Activated naive CD8-positive, alpha-beta T cell treated with anti-CD3 and anti-CD28 coated beads, Interleukin-2, amount 50 U/mL, for 24 hours (primary cell): ENCODE measurements around the gene TACC3.
A peak's percentile ranks its signal among the peaks of the same experiment; 100 is the strongest.

Source experiments
- ATAC-seq: fragments of 150-1000 bp; cut with Tn5 transposase; one replicate; pipeline ENCODE4 v1.10.0; 2021
- DNase-seq: peaks from one replicate; pipeline ENCODE4 v3.0.0; 2021
- H3K27ac Mint-ChIP-seq: one replicate; pipeline ENCODE4 v1.8.0; 2021; ENCODE audit warnings: mild to moderate bottlenecking, mixed read lengths
- H3K27me3 Mint-ChIP-seq: one replicate; pipeline ENCODE4 v1.8.0; 2021; ENCODE audit warnings: mixed read lengths
- H3K36me3 Mint-ChIP-seq: one replicate; pipeline ENCODE4 v1.8.0; 2021; ENCODE audit warnings: low read depth, mixed read lengths
- H3K4me1 Mint-ChIP-seq: one replicate; pipeline ENCODE4 v1.8.0; 2021; ENCODE audit warnings: mixed read lengths
- H3K4me3 Mint-ChIP-seq: one replicate; pipeline ENCODE4 v1.8.0; 2021; ENCODE audit warnings: mild to moderate bottlenecking, moderate library complexity, mixed read lengths
- H3K9me3 Mint-ChIP-seq: one replicate; pipeline ENCODE4 v1.8.0; 2021; ENCODE audit warnings: mixed read lengths

The TACC3 gene

GRCh38 chr4:1725521-1725920 lies 4.2 kb downstream of the TACC3 start:
- H3K36me3 Mint-ChIP-seq, result peaks cover 59% of the 10 kb centered on the region
- ATAC-seq (no peak), DNase-seq (peak; percentile 1)
- peak overlapping the region; percentile 32 for H3K4me3 Mint-ChIP-seq
- H3K4me1 Mint-ChIP-seq, result peaks cover 59% of the 10 kb centered on the region
- peak overlapping the region; percentile 37 for H3K27ac Mint-ChIP-seq
- H3K9me3 Mint-ChIP-seq, result no peaks in the 10 kb centered on the region
- no peaks in the 10 kb centered on the region for H3K27me3 Mint-ChIP-seq

DNA sequence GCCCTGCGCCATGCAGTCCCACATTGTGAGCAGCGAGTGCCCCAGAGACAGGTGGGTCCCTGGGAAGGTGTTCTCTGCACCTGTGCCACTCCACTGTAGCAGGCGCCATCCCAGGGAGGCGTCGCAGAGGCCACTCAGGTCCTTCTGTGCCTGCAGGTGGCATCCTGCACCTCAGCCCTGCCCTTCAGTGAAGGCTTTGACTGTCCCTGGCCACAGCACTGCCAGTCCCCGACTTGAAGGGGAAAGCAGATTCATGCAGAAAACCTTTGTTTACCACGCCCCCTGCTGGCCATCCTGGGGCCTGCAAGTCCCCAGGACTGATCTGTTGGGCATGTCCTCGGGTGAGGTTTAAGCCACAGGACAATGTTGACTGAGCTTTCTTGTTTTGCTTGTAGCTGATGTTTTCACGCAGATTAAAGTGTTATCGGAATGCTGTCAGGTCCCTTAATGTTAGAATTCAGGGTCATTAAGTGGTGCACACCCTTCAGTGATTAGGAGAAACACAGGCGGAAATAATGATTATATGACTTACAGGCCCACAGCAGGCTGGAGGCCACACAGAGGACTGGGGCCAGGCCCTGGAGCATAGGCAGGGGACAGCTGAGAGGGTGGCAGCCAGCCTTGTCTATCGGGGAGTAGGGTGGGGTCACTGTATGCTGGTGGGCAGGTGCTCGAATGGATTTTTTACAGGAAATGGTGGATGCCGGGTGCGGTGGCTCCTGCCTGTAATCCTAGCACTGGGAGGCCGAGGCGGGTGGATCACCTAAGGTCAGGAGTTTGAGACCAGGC lies 5.0 kb downstream of the TACC3 start:
- H3K4me1 Mint-ChIP-seq, result peaks cover 64% of the 10 kb centered on the region
- DNase-seq (peak; percentile 86), ATAC-seq (peak; percentile 22)
- no peaks in the 10 kb centered on the region for H3K27me3 Mint-ChIP-seq
- no peaks in the 10 kb centered on the region for H3K9me3 Mint-ChIP-seq
- no peak overlapping the region for H3K4me3 Mint-ChIP-seq
- H3K27ac Mint-ChIP-seq, result peak overlapping the region; percentile 50
- H3K36me3 Mint-ChIP-seq, result peaks cover 62% of the 10 kb centered on the region

GRCh38 chr4:1727117-1728031 lies 6.1 kb downstream of the TACC3 start:
- DNase-seq (no peak), ATAC-seq (no peak)
- Mint-ChIP-seq H3K36me3 (peaks cover 63% of the 10 kb centered on the region), H3K27ac (no peak overlapping the region), H3K9me3 (no peaks in the 10 kb centered on the region), H3K4me3 (no peak overlapping the region), H3K27me3 (no peaks in the 10 kb centered on the region), H3K4me1 (peaks cover 63% of the 10 kb centered on the region)

DNA sequence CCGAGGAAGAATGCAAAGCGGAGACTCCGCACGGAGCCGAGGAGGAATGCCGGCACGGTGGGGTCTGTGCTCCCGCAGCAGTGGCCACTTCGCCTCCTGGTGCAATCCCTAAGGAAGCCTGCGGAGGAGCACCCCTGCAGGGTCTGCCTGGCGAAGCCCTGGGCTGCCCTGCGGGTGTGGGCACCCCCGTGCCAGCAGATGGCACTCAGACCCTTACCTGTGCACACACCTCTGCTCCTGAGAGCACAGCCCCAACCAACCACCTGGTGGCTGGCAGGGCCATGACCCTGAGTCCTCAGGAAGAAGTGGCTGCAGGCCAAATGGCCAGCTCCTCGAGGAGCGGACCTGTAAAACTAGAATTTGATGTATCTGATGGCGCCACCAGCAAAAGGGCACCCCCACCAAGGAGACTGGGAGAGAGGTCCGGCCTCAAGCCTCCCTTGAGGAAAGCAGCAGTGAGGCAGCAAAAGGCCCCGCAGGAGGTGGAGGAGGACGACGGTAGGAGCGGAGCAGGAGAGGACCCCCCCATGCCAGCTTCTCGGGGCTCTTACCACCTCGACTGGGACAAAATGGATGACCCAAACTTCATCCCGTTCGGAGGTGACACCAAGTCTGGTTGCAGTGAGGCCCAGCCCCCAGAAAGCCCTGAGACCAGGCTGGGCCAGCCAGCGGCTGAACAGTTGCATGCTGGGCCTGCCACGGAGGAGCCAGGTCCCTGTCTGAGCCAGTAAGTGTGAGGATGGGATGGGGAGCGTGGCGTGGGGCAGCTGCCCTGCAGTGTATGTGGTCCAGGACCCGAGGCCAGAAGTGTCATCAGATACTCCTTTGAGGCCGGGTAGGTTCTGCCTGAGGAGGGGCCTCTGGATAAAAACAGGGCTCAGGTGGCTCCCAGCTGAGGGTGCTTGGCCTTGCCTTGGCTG lies 7.0 kb downstream of the TACC3 start:
- H3K4me3 Mint-ChIP-seq, result no peak overlapping the region
- H3K9me3 Mint-ChIP-seq, result no peaks in the 10 kb centered on the region
- DNase-seq, result no peak
- no peak overlapping the region for H3K27ac Mint-ChIP-seq
- H3K4me1 Mint-ChIP-seq, result peaks cover 54% of the 10 kb centered on the region
- no peak for ATAC-seq
- no peaks in the 10 kb centered on the region for H3K27me3 Mint-ChIP-seq
- peaks cover 64% of the 10 kb centered on the region for H3K36me3 Mint-ChIP-seq

GRCh38 chr4:1730532-1731135 lies 9.3 kb downstream of the TACC3 start:
- H3K4me1 Mint-ChIP-seq, result peaks cover 35% of the 10 kb centered on the region
- no peaks in the 10 kb centered on the region for H3K9me3 Mint-ChIP-seq
- no peak overlapping the region for H3K4me3 Mint-ChIP-seq
- peaks cover 65% of the 10 kb centered on the region for H3K36me3 Mint-ChIP-seq
- no peaks in the 10 kb centered on the region for H3K27me3 Mint-ChIP-seq
- DNase-seq (no peak), ATAC-seq (no peak)
- H3K27ac Mint-ChIP-seq, result no peak overlapping the region

- ATAC-seq (peak; percentile 84), DNase-seq (no peak)
- Mint-ChIP-seq H3K9me3 (no peaks in the 10 kb centered on the region), H3K36me3 (peaks cover 63% of the 10 kb centered on the region), H3K27me3 (no peaks in the 10 kb centered on the region), H3K27ac (no peak overlapping the region), H3K4me1 (peaks cover 31% of the 10 kb centered on the region), H3K4me3 (no peak overlapping the region)
Measured at GRCh38 chr4:1731180-1731579, 9.9 kb downstream of the TACC3 start.

- Mint-ChIP-seq H3K36me3 (peaks cover 65% of the 10 kb centered on the region), H3K4me1 (peaks cover 18% of the 10 kb centered on the region)
Measured at GRCh38 chr4:1732911-1733310, 11.6 kb downstream of the TACC3 start.

DNA sequence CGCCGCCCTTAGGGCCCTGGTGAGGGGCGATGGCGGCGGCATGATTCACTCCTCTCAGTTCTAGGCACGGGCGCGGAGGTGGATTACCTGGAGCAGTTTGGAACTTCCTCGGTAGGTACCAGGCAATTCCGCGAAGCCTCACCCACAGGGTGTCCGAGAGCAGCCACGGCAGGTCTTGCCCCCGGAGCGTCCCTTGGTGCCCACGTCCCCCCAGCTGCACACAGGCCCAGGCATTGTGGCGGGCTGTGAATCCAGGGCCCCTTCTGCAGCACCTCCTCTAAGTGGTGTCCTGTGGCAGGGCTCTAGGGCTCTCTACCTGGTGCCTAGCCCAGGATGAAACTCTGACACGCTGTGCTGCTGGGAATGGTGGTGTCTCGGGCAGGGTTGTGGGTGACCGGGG lies 13.9 kb downstream of the TACC3 start:
- Mint-ChIP-seq H3K36me3 (peaks cover 68% of the 10 kb centered on the region), H3K4me3 (no peak overlapping the region), H3K27me3 (no peaks in the 10 kb centered on the region), H3K9me3 (peaks cover 4% of the 10 kb centered on the region), H3K4me1 (peaks cover 11% of the 10 kb centered on the region), H3K27ac (no peak overlapping the region)
- no peak for DNase-seq
- ATAC-seq, result no peak

More at GRCh38 chr4:1732911-1733310, 11.6 kb downstream of the TACC3 start:
- no peaks in the 10 kb centered on the region for H3K27me3 Mint-ChIP-seq
- no peak overlapping the region for H3K4me3 Mint-ChIP-seq
- DNase-seq (no peak), ATAC-seq (no peak)
- H3K9me3 Mint-ChIP-seq, result no peaks in the 10 kb centered on the region
- no peak overlapping the region for H3K27ac Mint-ChIP-seq

DNA sequence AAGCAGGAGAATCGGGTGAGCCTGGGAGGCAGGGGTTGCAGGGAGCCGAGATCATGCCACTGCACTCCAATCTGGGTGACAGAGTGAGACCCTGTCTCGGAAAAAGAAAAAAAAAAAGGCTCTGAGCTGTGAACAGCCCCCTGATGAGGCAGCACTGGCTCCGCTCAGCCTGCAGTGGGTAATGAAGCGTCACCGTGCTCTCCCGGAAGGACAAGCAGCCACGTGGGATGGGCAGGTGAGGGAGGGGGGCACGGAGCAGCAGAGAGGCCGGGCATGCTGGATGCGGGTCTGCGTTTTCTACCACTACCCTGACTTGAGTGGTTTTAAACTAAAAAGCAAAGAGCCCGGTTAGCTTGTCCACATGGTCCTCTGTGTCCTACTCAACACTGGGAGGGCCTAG lies 15.5 kb downstream of the TACC3 start:
- peaks cover 4% of the 10 kb centered on the region for H3K9me3 Mint-ChIP-seq
- H3K27ac Mint-ChIP-seq, result no peak overlapping the region
- no peak for DNase-seq
- no peak overlapping the region for H3K4me3 Mint-ChIP-seq
- ATAC-seq, result no peak
- H3K27me3 Mint-ChIP-seq, result no peaks in the 10 kb centered on the region
- no peaks in the 10 kb centered on the region for H3K4me1 Mint-ChIP-seq
- H3K36me3 Mint-ChIP-seq, result peaks cover 69% of the 10 kb centered on the region

- H3K27ac Mint-ChIP-seq, result no peak overlapping the region
- DNase-seq (no peak), ATAC-seq (no peak)
- no peaks in the 10 kb centered on the region for H3K4me1 Mint-ChIP-seq
- no peak overlapping the region for H3K4me3 Mint-ChIP-seq
- H3K27me3 Mint-ChIP-seq, result no peaks in the 10 kb centered on the region
- H3K36me3 Mint-ChIP-seq, result peaks cover 67% of the 10 kb centered on the region
- peaks cover 4% of the 10 kb centered on the region for H3K9me3 Mint-ChIP-seq
Measured at GRCh38 chr4:1737666-1738065, 16.3 kb downstream of the TACC3 start.

DNA sequence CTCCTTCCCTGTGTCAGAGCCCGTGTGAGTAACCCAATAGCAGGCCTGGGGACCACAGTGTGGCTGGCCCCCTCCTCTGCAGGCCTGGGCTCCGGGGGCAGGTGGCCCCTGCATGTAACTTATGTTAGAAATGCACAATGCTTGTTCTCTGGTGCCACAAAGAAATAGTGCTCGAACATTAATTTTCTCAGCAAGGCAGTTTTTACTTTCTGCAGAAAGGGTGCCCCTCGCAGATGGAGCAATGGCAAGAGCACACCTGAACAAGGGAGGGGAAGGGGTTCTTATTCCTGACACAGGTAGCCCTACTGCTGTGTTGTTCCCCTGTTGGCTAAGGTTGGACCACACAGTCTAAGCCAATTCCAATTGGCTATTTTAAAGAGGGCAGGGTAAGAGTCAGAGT lies 17.1 kb downstream of the TACC3 start:
- H3K27ac Mint-ChIP-seq, result no peak overlapping the region
- H3K27me3 Mint-ChIP-seq, result no peaks in the 10 kb centered on the region
- ATAC-seq, result no peak
- H3K36me3 Mint-ChIP-seq, result peaks cover 60% of the 10 kb centered on the region
- no peaks in the 10 kb centered on the region for H3K4me1 Mint-ChIP-seq
- peaks cover 4% of the 10 kb centered on the region for H3K9me3 Mint-ChIP-seq
- DNase-seq, result no peak
- peak overlapping the region; percentile 17 for H3K4me3 Mint-ChIP-seq

GRCh38 chr4:1739358-1739757 lies 18.0 kb downstream of the TACC3 start:
- H3K4me3 Mint-ChIP-seq, result no peak overlapping the region
- no peaks in the 10 kb centered on the region for H3K27me3 Mint-ChIP-seq
- no peaks in the 10 kb centered on the region for H3K4me1 Mint-ChIP-seq
- ATAC-seq (no peak), DNase-seq (no peak)
- no peak overlapping the region for H3K27ac Mint-ChIP-seq
- H3K9me3 Mint-ChIP-seq, result peaks cover 4% of the 10 kb centered on the region
- peaks cover 60% of the 10 kb centered on the region for H3K36me3 Mint-ChIP-seq

DNA sequence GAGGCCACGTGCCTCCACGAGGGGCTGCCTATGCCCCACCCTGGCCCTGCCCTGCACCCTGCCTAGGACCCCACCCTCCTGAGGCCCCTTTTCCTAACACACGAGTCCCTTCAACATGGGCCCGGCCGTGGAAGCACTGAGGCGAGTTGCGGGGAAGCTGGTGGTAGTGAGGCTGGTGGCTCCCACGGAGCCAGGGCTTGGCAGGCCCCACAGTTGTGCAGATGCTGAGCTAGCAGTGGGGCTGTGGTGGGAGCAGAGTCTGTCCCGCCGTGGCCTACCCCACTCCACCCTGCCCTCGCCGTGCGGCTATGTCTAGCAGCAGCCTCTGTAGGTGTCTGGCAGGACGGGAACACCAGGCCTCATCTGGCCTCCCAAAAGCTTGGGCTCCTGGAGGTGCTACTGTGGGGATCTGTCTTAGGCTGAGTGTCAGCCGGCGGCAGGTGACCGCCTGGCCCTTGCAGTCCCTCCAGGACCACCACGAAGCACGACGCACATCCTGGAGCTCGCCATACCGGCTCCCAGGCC lies 18.8 kb downstream of the TACC3 start:
- no peak overlapping the region for H3K27ac Mint-ChIP-seq
- DNase-seq, result no peak
- no peak overlapping the region for H3K4me3 Mint-ChIP-seq
- no peak for ATAC-seq
- H3K4me1 Mint-ChIP-seq, result no peaks in the 10 kb centered on the region
- H3K9me3 Mint-ChIP-seq, result peaks cover 4% of the 10 kb centered on the region
- H3K27me3 Mint-ChIP-seq, result no peaks in the 10 kb centered on the region
- peaks cover 56% of the 10 kb centered on the region for H3K36me3 Mint-ChIP-seq

GRCh38 chr4:1741208-1741607 lies 19.9 kb downstream of the TACC3 start:
- no peaks in the 10 kb centered on the region for H3K4me1 Mint-ChIP-seq
- no peak overlapping the region for H3K27ac Mint-ChIP-seq

More at GRCh38 chr4:1741208-1741607, 19.9 kb downstream of the TACC3 start:
- no peak for ATAC-seq
- DNase-seq, result no peak
- Mint-ChIP-seq H3K4me3 (no peak overlapping the region), H3K9me3 (peaks cover 4% of the 10 kb centered on the region), H3K36me3 (peaks cover 48% of the 10 kb centered on the region), H3K27me3 (no peaks in the 10 kb centered on the region)
